PC-3 (cell line): ENCODE measurements around the gene CD79A.

Experiments
- CTCF ChIP-seq: fragments of 300-600 bp; sonication (generic); conservative IDR thresholded peaks from 2 replicates; pipeline ENCODE4 v1.5.1; 2017; ENCODE audit warnings: antibody characterized with exemption, low read depth, mild to moderate bottlenecking, low read length
- EZH2 ChIP-seq: fragments of 300-600 bp; sonication (generic); IDR thresholded peaks from one replicate; pipeline ENCODE4 v1.6.1; 2017; ENCODE audit warnings: antibody characterized with exemption, mild to moderate bottlenecking, low read length; ENCODE audit not compliant: unreplicated experiment
- EZH2phosphoT487 ChIP-seq: fragments of 300-600 bp; sonication (generic); IDR thresholded peaks from 2 replicates; pipeline ENCODE4 v1.6.1; 2018; ENCODE audit warnings: mild to moderate bottlenecking, antibody characterized with exemption, low read length, borderline replicate concordance

GRCh38 chr19:41890936-41891335 is 13.9 kb downstream of the CD79A start:
- no peak for TF ChIP-seq EZH2
- no peak for TF ChIP-seq CTCF
- no peak for TF ChIP-seq EZH2phosphoT487
